ENCODE data around the gene CHST10.
"Not testable (repeated sequence)": the region's sequence is repeated elsewhere in the genome, so short reads cannot be mapped to it uniquely, and the experiment has no call there.

The CHST10 gene, protein sequence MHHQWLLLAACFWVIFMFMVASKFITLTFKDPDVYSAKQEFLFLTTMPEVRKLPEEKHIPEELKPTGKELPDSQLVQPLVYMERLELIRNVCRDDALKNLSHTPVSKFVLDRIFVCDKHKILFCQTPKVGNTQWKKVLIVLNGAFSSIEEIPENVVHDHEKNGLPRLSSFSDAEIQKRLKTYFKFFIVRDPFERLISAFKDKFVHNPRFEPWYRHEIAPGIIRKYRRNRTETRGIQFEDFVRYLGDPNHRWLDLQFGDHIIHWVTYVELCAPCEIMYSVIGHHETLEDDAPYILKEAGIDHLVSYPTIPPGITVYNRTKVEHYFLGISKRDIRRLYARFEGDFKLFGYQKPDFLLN

DNA sequence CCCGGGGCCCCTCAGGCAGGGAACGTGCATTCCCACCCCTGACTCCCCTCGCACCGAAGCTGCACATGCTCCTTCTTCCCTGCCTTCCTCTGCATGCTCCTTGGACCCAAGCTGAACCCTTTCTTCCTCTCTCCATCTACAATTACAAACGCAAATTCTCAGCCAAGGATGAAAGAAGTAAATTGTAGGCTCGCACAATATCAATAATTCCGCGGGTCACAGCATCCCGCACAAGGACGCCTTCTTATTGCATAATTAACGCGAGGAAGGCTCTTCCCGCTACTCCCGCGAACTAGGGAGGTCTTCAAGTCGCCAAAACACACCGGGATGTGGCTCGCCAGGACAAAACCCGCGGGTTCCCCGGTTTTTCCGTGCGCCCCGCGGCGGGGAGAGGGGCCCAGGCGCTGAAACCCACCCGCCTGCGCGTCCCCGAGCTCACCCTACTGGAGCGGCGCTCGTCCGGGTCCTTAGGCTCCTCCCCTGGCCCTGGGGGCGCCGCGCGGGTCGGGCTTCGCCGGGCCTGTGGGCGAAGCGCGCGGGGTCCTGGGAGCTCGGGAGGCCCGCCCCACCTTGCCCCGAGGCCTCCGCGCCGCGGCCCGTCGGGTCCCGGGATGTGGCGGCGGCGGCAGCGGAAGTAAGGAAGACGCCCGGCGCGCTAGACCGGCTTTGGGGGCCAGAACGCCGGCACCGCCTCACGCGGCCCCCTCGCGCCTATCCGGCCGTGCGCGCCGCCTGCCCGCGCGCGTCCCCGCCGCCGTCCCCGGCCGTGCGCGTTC lies at the start of gene CHST10:
CHST10 (minus strand) TSS at position 734 of the 776 bp plus-strand sequence. CDS start 10,993 bp downstream, outside the sequence.
- DNase-seq = no peak

DNA sequence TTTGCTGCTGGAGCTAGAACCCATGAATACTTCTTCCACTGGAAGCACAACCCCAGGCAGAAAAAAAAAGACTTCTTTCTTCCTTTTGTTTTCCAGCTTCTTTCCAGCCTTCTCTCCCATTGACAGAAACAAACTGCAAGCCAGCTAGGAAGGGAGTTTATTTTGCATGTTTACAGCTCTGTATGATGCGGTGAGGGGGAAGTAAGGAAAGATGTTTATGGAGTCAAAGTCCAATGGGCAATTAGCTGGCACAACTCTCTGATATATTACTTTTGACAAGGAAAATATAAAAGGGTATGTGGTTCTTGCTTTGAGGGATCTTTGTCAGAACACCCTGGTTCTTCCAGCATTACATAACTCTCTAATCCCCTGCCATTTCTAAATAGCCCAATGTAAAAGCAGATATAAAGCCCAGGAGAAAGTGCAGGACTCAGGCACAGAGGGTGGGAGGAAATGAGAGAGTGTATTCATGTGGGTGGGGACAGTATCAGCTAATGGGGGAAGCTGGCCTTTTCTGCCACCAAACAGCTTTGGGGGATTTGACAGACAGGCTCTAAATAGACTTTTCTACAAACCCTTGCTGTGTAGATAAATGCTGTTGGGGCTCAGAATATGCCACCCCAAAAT lies 43.5 kb upstream of the CHST10 start:
- no peak for DNase-seq

DNA sequence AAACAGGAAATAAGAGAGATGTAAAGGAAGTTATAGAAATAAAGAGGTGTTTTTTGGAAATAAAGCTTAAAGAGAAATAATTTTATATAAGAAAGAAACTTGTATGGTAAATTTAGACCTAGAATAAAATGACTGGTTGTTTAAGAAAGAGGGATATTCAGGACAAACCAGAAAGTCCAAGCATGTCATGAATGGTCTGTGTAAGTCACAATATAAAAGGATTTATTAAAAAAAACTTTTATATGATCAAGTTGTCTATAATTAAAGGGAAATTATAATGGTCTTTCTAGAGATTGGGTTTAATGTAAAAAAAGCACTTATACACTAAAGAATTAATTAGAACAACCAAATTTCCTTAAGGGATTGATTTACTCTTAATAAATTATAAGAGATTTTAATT lies 38.9 kb upstream of the CHST10 start:
- DNase-seq = not testable (repeated sequence)

DNA sequence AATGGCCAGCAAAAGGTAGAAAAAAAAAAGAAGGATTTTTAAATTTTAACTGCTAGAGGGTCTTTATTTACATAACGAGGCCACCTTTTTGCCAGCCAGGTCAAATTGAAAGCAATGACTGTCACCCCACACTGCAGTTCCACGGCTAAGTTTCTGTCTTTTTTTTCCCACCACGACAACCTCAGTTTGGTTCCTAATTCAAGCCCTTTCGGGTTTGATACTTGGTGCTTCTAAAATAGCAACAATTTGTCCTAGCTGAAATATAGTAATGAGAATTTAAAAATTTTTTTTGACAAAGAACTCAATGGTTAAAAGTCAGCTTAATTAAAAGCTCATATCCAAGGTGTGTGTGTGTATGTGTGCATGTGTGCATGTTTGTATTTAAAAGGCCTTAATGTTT lies 36.4 kb upstream of the CHST10 start:
- DNase-seq = no peak

DNA sequence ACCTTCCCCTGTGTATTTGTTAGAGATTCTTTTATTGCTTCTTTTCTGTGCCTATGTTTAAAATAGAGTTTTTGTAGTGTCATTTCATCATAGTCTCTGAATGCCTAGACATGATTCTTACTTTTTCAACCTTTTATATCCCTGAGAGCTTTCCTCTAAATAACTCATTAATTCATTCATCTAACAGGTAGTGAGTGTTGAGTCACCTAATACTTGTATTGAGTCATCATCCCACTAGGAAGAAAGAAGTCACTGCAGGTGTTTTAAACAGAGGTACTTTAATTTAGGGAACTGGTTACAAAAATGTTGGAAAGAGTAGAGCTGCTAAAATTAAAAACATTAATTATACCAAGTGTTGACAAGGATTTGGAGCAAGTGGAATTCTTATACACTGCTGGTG lies 34.3 kb upstream of the CHST10 start:
- no peak for DNase-seq

DNA sequence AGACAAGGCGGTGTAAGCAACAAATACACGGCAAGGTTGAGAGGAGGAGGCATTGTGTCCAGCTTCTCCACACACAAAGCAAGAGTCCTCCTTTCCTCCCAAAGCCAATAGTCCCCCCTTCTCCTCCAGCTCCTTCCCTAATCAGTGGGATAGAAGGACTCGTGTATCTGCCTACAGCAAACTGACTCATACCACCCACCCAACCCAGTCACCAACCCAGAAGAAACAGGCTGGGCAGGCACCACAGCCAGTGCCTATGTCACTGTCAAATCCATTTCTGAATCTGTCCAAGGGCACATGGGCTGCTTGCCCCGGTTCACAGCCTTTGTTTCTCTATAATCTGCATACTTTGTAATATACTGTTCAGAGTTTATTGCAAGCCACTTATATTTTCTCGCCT lies 33.6 kb upstream of the CHST10 start:
- no peak for DNase-seq

DNA sequence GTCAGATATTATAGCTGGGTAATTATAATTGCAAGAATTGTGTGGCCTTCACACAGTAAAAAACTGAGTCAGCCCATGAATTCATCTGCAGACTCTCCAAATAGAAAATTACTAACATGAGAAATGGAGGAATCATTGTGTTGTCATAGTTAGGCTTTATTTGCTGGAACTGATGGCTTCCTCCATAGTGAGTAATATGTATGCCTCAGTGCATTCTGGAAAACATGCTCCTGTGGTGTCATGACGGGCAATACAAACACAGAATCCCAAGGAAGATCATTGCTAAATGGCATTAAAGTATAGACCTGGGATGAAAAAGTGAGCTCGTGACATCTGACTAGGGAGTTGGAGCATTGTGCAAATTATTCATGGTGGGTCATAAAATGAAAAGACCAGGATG lies 29.2 kb upstream of the CHST10 start:
- DNase-seq = no peak

DNA sequence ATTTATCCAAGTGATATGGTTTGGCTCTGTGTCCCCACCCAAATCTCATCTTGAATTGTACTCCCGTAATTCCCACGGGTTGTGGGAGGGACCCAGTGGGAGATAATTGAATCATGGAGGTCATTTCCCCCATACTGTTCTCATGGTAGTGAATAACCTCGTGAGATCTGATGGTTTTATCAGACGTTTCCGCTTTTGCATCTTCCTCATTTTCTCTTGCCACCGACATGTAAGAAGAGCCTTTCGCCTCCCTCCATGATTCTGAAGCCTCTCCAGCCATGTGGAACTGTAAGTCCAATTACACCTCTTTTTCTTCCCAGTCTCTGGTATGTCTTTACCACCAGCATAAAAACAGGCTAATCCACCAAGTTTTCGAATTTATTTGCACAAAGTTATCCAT lies 20.3 kb upstream of the CHST10 start:
- no peak for DNase-seq

DNA sequence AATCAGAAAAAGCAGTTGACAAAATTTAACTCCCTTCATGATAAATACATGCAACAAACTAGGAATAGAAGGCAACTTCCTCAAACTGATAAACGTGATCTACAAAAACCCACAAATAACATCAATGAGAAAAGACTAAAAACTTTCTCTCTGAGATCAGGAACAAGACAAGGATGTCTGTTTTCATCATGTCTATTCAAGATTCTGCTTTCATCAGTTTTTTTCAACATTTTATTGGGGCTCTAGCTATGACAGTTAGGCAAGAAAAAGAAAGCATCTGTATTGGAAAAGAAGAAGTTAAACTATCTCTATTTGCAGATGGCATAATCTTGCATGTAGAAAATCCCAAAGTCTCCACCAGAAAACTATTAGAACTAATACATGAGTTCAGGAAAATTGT lies 12.3 kb upstream of the CHST10 start:
- DNase-seq = no peak

DNA sequence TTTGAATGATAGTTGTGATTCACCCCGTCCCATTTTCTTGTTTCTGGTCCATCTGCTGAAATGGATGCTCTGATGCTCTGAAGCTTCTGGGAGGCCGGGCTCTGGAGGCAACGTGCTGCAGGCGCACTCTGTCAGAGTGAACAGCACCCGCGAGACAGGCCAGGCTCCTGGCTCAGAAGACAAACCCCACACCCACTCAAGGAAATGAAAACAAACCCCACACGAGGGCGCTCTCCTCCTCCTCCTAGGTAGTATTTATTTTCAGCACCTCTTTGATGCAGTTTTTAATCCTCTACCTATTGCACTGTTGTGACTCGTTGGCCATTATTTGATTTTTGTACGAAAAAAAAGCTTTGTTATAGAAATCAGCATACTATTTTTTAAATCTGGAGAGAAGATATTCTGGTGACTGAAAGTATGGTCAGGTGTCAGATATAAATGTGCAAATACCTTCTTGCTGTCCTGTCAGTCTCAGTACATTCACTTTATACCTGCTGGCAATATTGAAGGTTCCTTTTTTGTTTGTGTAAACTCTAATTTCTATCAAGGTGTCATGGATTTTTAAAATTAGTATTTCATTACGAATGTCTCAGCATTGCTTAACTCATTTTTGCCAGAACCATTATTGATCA lies 10.3 kb upstream of the CHST10 start:
- DNase-seq = no peak

DNA sequence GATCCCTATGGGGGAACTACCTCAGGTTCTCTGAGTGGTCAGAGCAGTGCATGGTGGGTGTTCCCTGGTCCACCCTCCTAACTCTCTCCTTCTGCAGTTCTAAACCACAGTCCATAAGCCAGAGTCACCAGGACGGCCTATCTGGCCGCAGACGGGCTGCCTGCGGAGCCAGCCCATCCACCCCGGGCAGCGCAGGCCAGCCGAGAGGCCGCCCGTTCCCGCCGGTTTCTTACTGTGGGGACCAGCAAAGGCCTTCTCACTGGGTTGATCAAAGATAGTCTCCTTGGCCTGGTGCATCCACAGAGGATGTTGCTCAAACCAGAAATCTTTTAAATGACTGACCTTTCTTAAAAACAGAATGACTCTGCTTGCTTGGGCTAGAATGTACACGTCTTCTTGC lies 9.6 kb upstream of the CHST10 start:
- DNase-seq = no peak

DNA sequence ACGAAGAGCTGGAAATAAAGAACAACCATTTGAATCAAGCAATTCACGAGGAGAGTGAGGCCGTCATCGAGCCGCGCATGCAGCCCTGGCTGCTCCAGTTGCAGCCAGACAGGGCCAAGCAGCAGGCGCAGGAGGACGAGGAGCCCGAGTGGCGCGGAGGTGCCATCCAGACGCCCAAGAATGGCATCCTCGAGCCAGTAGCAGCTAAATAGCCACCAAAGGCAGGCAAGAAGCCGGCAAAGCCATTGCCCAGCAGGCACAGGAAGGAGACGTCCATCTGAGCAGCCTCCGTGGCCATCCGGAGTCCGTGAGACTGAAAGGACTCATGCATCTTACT lies 8.9 kb upstream of the CHST10 start:
- no peak for DNase-seq

DNA sequence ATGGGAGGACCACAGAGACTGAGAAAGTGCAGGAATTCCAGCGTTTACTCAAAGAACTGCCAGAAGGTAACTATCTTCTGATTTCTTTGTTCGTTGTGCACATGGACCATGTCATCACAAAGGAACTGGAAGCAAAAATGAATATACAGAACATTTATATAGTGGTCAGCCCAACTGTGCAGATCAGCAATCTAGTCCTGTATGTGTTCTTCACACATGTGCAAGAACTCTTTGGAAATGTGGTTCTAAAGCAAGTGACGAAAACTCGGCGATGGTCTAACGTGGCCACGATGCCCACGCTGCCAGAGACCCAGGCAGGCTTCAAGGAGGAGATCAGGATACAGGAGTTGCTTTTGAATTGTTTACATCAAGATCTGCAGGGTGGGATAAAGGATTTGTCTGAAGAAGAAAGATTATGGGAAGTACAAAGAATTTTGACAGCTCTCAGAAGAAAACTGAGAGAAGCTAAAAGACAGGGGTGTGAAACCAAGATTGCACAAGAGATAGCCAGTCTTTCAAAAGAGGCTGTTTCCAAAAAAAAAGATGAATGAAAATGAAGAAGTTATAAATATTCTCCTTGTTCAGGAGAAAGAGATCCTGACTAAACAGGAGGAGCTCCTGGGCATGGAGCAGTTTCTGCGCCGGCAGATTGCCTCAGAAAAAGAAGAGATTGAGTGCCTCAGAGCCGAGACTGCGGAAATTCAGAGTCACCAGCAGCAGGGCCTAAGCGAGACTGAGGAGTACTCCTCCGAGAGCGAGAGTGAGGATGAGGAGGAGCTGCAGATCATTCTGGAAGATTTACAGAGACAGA lies 8.3 kb upstream of the CHST10 start:
- DNase-seq = no peak

DNA sequence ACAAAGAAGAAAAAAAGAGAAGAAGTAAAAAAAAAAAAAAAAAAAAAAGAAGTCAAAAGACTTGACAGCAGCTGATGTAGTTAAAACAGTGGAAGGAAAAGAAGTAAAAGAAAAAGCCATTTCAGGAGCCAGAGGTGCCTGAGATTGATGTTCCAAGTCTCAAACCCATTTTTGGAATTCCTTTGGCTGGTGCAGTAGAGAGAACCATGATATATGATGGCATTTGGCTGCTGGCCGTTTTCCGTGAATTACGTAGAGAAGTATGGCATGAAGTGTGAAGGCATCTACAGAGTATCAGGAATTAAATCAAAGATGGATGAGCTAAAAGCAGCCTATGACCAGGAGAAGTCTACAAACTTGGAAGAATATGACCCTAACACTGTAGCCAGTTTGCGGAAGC lies 7.6 kb upstream of the CHST10 start:
- DNase-seq = no peak

DNA sequence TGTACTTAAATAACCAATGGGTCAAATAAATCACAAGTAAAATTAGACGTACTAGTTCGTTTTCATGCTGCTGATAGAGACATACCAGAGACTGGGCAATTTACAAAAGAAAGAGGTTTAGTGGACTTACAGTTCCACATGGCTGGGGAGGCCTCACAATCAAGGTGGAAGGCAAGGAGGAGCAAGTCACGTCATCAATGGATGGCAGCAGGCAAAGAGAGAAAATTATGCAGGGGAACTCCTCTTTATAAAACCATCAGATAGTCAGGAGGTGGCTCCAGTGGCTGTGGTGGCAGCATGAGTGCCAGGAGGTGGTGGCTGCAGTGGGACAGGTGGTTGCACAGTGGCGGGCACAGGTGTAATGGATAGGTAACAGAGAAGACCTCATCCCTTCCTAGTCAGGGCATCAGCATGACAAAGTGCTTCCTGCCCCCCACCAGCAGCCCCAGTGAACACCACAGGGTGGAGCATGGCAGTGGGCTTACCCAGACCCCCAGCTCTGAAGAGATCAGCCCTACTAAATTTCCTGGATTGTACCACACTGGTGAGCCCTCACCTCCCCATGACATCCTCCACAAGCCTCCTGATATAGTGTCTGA lies 6.9 kb upstream of the CHST10 start:
- no peak for DNase-seq

DNA sequence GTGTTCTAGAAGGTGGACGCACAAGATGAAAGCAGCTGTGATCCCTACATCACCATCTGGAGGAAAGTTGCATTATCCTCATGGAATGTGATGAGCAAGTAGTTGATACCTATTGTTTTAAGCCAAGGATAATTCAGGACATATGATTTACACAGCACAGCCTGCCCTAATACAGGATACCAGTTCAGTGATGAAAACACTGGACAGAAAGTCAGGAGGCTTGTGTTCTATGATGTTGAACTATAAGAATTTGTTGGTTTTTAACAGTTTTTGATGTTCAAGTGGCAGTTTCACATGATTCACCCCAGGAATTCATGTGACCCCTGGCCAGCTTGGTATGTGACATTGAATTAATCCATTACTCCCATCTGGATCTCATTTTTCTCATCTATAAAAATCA lies 6.2 kb upstream of the CHST10 start:
- no peak for DNase-seq

DNA sequence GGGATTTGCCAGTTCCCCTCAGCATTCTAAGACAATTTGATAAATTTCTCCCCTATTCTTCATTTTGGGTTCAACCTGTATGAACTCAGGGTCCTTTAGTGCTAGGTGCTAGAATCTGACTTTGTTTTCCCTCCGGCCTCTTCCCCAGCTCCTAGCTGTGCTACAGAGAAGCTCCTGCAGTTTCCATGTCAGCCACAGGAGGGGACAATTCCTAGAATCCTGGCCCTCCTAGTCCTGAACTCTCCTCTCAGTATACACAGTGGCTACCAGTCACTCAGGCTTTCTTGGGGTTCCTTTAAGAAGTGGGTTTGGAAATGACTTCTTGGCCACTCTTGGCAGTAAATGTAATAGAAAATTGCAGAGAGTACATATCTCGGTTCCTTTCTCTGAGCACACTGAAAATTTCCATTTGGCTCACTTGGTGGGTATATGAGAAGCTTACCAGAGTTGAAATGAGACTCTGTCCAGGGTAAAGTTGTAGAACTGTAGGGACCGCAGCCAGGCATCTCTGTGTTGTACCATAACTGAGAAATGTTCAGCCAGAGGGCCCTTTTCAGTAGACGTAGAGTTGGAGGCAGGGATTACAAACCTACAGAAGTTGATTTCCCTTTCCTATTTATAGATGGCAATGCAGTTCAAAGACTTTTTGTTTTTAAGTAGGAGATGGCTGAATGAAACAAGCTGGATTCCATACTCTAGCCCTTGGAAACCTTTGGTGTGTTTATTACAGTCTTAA lies 5.0 kb upstream of the CHST10 start:
- DNase-seq = no peak

DNA sequence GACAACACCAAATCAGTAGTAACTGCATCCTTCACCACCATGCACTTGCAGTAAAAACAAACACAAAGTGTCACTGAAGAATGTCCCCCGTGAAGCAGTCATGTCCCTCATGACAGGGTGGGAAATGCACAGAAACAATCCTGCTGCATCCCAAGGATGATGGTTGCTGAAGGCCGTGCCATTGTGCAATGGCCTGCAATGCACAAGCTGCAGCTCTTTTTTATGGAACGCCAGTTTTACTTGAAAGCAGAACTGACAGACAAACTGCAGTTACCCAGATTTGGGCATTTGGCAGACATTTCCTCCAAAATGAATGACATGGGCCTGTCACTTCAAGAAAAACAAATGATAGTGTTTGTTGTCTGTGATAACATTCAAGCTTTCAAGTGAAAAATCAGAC lies 2.4 kb upstream of the CHST10 start:
- no peak for DNase-seq

DNA sequence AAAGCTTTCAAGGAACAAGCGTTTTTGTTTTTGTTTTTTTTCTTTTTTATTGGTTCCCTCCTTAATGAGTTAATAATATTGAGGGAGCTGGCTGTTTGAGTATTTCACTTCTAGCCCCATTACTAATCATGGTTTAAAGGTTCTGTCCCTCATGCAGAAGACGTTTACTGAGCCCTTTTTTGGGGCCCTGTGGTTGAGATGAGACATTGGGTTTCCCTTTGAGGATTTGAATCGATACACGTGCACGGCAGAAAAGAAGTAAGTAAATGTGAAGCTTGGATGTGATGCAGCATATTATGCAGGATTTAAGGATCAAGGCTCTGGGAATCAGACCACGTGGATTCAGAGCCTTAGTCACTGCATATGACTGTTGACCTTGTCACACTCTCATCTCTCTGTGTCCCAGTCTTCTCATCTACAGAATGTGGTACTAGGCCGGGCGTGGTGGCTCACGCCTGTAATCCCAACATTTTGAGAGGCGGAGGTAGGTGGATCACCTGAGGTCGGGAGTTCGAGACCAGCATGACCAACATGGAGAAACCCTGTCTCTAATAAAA lies 1.0 kb upstream of the CHST10 start:
- no peak for DNase-seq

DNA sequence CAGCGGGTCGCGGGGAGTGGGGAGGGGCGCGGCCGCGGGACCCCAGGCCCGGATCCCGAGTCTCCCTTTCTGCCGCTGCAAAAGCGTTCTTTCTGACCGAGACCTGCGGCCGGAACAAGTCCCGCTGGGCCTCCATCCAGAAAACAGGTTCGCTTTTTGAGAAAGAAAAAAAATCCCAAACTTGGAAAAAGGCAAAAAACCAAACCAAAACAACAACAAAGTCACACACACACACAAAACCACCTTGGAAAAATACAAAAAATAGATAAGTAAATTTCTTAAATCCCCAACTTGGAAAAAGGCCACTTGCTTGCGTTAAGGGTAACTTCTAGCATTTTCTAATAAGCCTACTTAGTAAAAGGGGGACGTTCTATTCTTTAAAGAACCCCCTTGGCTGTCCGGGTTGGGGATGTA lies 250 bp upstream of the CHST10 start:
- DNase-seq = no peak

DNA sequence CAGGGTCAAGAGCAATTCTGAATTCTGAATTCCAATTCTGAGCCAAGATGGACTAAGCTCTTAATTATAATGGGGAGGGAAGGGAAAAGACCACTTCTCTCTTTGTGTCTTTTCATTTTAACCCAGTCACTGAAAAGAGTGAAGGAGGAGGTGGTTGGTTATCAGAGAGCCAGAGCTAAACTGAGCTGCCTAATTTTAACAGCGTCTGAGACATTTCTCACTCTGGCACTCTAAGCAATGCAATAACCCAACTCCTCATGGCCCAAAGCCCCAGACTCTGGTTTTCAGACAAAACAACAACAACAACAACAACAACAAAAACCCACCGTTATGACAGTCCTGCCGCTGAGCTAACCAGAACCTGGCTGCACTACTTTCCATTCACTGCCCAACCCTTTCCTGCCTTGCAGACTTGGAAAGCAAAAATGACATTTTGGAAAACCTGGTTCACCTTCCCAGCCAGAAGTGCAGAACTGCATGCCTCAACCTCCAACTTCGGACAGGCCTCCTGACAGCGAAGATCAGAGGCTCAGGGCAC lies 1.0 kb downstream of the CHST10 start:
- no peak for DNase-seq

Data from DMS153 (cell line).